B cell (primary cell): ENCODE results near the gene GCAT. TPM values are rescaled to one million over a fixed set of nuclear protein-coding genes. Genes with fewer than 3 reads are reported as not detected.

ENCODE experiments used
- ATAC-seq: fragments of 200-7000 bp; cut with Tn5 transposase; one replicate; pipeline ENCODE4 v1.10.0; 2021; ENCODE audit warnings: low read depth, mild to moderate bottlenecking, moderate number of reproducible peaks, moderate library complexity
- CTCF ChIA-PET: fragments of 350-600 bp; sonication (Branson Sonifier 250); formaldehyde crosslinking; loops from one replicate; lab custom pipeline; 2021; ENCODE audit warnings: antibody characterized with exemption, inconsistent platforms; lab: Charles Lee
- POLR2A ChIA-PET: fragments of 350-600 bp; sonication (Branson Sonifier 250); formaldehyde crosslinking; loops from one replicate; lab custom pipeline; 2021; ENCODE audit warnings: antibody characterized with exemption; lab: Charles Lee
- DNase-seq: peaks from one replicate; pipeline ENCODE4 v3.0.0; 2013
- H2AFZ ChIP-seq: 2 replicates; pipeline ENCODE4 v1.6.1; 2012; ENCODE audit warnings: mild to moderate bottlenecking, low read depth, low read length; ENCODE audit not compliant: insufficient read depth, poor library complexity, severe bottlenecking
- H3K27ac ChIP-seq, 2 donors: 1 replicate in 1 of 2; 2 replicates in 1 of 2; pipeline ENCODE4 v1.5.1; 2012 to 2013; ENCODE audit warnings: low read length in 2 of 2, mild to moderate bottlenecking in 2 of 2, moderate library complexity in 1 of 2
- H3K27me3 ChIP-seq, 4 experiments: fragments of 200-600 bp in 1 of 4; sonication (generic) in 1 of 4; replicated peaks in 1 of 4; 1 replicate in 2 of 4; 2 replicates in 2 of 4; pipeline versions ENCODE4 v1.6.1 to v1.7.0; 2013 to 2016; ENCODE audit warnings: low read length in 3 of 4, mild to moderate bottlenecking in 2 of 4, mixed read lengths in 1 of 4, moderate library complexity in 1 of 4; ENCODE audit not compliant: insufficient read depth in 4 of 4, control insufficient read depth in 3 of 4; ENCODE audit errors: control extremely low read depth in 1 of 4
- H3K36me3 ChIP-seq, 2 experiments: replicated peaks in 1 of 2; 1 replicate in 1 of 2; 2 replicates in 1 of 2; pipeline versions ENCODE4 v1.6.1 to v1.7.1; 2013; ENCODE audit warnings: low read length in 1 of 2; ENCODE audit not compliant: insufficient read depth in 2 of 2, control insufficient read depth in 1 of 2; ENCODE audit errors: control extremely low read depth in 1 of 2, extremely low read depth in 1 of 2
- H3K4me1 ChIP-seq, 2 donors: fragments of 200-600 bp in 1 of 2; sonication (generic) in 1 of 2; 1 replicate in 1 of 2; 2 replicates in 1 of 2; pipeline versions ENCODE4 v1.5.1 to v1.6.1; 2013 to 2017; ENCODE audit warnings: low read length in 2 of 2; ENCODE audit not compliant: control insufficient read depth in 2 of 2, insufficient read depth in 2 of 2
- H3K4me2 ChIP-seq: replicated peaks from 2 replicates; pipeline ENCODE3; 2012; ENCODE audit warnings: mild to moderate bottlenecking, low read depth, low read length; ENCODE audit not compliant: poor library complexity, severe bottlenecking
- H3K4me3 ChIP-seq, 5 experiments: fragments of 200-600 bp in 1 of 5; sonication (generic) in 1 of 5; 1 replicate in 3 of 5; 2 replicates in 2 of 5; pipeline versions ENCODE4 v1.5.1 to v1.7.0; 2011 to 2016; ENCODE audit warnings: low read length in 4 of 5, mild to moderate bottlenecking in 4 of 5, low read depth in 2 of 5, control low read depth in 1 of 5, moderate library complexity in 1 of 5; ENCODE audit not compliant: insufficient read depth in 1 of 5; ENCODE audit errors: control extremely low read depth in 1 of 5, extremely low read depth in 1 of 5
- H3K79me2 ChIP-seq: fragments of 200-600 bp; sonication (generic); one replicate; pipeline ENCODE4 v1.6.0; 2016; ENCODE audit warnings: low read length; ENCODE audit not compliant: control insufficient read depth, insufficient read depth
- H3K9ac ChIP-seq: fragments of 200-600 bp; sonication (generic); 2 replicates; pipeline ENCODE4 v1.6.1; 2017; ENCODE audit warnings: mild to moderate bottlenecking, low read length, moderate library complexity
- H3K9me3 ChIP-seq, 3 donors: one replicate each; pipeline versions ENCODE4 v1.6.1 to v1.7.1; 2013; ENCODE audit warnings: low read length in 2 of 3; ENCODE audit not compliant: control insufficient read depth in 2 of 3, insufficient read depth in 1 of 3; ENCODE audit errors: control extremely low read depth in 1 of 3
- H4K20me1 ChIP-seq: 2 replicates; pipeline ENCODE4 v1.6.0; 2012; ENCODE audit warnings: mild to moderate bottlenecking, low read length; ENCODE audit not compliant: insufficient read depth, control insufficient read depth, poor library complexity, severe bottlenecking
- H3K27ac Mint-ChIP-seq: one replicate; pipeline ENCODE4 v1.8.0; 2021; ENCODE audit warnings: mixed read lengths
- H3K27me3 Mint-ChIP-seq: one replicate; pipeline ENCODE4 v1.8.0; 2021; ENCODE audit warnings: mixed read lengths
- H3K4me1 Mint-ChIP-seq: one replicate; pipeline ENCODE4 v1.8.0; 2021; ENCODE audit warnings: mixed read lengths
- H3K4me3 Mint-ChIP-seq: one replicate; pipeline ENCODE4 v1.8.0; 2021; ENCODE audit warnings: mixed read lengths
- H3K9me3 Mint-ChIP-seq: one replicate; pipeline ENCODE4 v1.8.0; 2022; ENCODE audit warnings: mixed read lengths; ENCODE audit not compliant: insufficient read depth
- EZH2 ChIP-seq: IDR thresholded peaks from 2 replicates; pipeline ENCODE4 v1.6.1; 2012; ENCODE audit warnings: borderline replicate concordance, low read depth, mild to moderate bottlenecking, moderate library complexity, low read length; ENCODE audit not compliant: insufficient read depth, poor library complexity, severe bottlenecking
- WGBS: methylation state at CpG from one replicate; pipeline ENCODE4 v1.1.5; 2013; ENCODE audit warnings: missing lambda C conversion rate; ENCODE audit not compliant: insufficient coverage; 5-methylcytosine and 5-hydroxymethylcytosine counted together
- intact Hi-C: fragments of 100-400 bp; cut with micrococcal nuclease; formaldehyde crosslinking; loops from one replicate; pipeline ENCODE4 v1.10.0; 2022
- polyA plus RNA-seq: library from polyadenylated mRNA; depleted of rRNA; stranded (reverse); fragments of >200 nt; gene quantifications from 2 replicates; pipeline ENCODE4 v1.2.3, GENCODE V29; 2012
- total RNA-seq, 2 donors: library from RNA; stranded (reverse); fragments of 120-200 nt in 1 of 2; gene quantifications; 1 replicate in 1 of 2; 2 replicates in 1 of 2; pipeline versions ENCODE4 v1.2.3 to v1.2.4, GENCODE V29; 2013 to 2022
- TF ChIP-seq, protein P1 (sequence below): fragments of 200-600 bp; IDR thresholded peaks from one replicate; pipeline ENCODE4 v1.8.0; 2022; ENCODE audit warnings: antibody characterized with exemption, mild to moderate bottlenecking

Gene GCAT
- total and polyA plus RNA-seq, 2 donors (not counting 1 experiment from before 2014, with no cell fraction given): 0.15 to 0.47 TPM

DNA sequence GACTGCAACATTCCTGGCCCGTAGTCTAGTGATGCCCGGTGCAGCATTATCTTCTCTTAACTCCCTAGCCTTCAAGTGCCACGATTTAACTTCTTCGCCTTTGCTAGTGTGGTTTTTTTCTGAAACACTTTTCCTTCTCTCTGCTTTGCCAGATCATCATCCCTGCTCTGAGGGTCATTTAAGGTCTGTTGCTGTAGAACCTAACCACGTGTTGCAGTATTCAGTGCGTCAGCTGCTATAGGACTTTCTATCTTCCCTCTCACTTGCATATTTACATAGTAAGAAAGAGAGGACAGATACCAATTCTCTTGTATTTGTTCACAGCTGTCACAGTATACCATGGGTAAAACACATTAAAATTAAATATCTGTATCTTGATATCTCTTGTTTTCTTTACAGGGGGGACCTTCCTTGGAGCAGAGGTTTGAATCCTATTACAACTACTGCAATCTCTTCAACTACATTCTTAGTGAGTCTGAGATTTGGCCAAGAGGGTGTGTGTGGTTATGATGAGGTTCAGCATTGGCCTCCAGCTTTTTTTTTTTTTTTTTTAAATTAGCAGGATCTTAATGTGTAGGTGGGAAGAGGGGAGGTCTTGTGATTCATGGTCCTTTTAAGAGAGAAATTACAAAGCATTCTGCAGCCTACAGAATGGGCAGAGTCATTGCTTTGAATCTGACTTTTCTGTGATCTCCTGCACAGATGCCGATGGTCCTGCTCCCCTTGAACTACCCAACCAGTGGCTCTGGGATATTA, 55.0 kb downstream of the GCAT start:
- Histone ChIP-seq H3K36me3 (peaks cover 11 to 77% of the 10 kb centered on the region in 2 experiments), H3K27me3 (no peaks in the 10 kb centered on the region), H3K27ac (no peak overlapping the region), H3K79me2 (peaks cover 42% of the 10 kb centered on the region), H3K9me3 (no peaks in the 10 kb centered on the region), H3K4me1 (no peaks in the 10 kb centered on the region), H3K9ac (no peak overlapping the region), H3K4me3 (no peak overlapping the region), H4K20me1 (peaks cover 53% of the 10 kb centered on the region), H2AFZ (no peak overlapping the region), H3K4me2 (no peak overlapping the region)
- POLR2A ChIA-PET: interaction anchor here (0.5 to 0.8 kb wide), 3 partner anchors 44 to 255 kb away, joined by 3 to 4 read pairs (median 3); no protein-coding TSS in a partner anchor
- no peaks in the 10 kb centered on the region for H3K9me3 Mint-ChIP-seq
- ATAC-seq (no peak), DNase-seq (no peak)
- CTCF ChIA-PET: interaction anchor here (0.7 to 4.8 kb wide), 46 partner anchors 9 to 324 kb away, joined by 3 to 177 read pairs (median 6); partner anchors contain the start of genes ANKRD54, C22orf23, GCAT and GGA1
- WGBS: 93% methylated on average over 3 of the region's 7 CpGs
- TF ChIP-seq, protein P1, sequence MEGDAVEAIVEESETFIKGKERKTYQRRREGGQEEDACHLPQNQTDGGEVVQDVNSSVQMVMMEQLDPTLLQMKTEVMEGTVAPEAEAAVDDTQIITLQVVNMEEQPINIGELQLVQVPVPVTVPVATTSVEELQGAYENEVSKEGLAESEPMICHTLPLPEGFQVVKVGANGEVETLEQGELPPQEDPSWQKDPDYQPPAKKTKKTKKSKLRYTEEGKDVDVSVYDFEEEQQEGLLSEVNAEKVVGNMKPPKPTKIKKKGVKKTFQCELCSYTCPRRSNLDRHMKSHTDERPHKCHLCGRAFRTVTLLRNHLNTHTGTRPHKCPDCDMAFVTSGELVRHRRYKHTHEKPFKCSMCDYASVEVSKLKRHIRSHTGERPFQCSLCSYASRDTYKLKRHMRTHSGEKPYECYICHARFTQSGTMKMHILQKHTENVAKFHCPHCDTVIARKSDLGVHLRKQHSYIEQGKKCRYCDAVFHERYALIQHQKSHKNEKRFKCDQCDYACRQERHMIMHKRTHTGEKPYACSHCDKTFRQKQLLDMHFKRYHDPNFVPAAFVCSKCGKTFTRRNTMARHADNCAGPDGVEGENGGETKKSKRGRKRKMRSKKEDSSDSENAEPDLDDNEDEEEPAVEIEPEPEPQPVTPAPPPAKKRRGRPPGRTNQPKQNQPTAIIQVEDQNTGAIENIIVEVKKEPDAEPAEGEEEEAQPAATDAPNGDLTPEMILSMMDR: no peak
- TF ChIP-seq EZH2: no peak
- intact Hi-C loops: loop anchor here (1.0 to 2.0 kb wide), 5 partner anchors 14 to 324 kb away; partner anchors contain the start of gene EIF3L
- no peaks in the 10 kb centered on the region for H3K4me1 Mint-ChIP-seq
- no peak overlapping the region for H3K27ac Mint-ChIP-seq
- H3K27me3 Mint-ChIP-seq: no peaks in the 10 kb centered on the region
- H3K4me3 Mint-ChIP-seq: no peak overlapping the region

DNA sequence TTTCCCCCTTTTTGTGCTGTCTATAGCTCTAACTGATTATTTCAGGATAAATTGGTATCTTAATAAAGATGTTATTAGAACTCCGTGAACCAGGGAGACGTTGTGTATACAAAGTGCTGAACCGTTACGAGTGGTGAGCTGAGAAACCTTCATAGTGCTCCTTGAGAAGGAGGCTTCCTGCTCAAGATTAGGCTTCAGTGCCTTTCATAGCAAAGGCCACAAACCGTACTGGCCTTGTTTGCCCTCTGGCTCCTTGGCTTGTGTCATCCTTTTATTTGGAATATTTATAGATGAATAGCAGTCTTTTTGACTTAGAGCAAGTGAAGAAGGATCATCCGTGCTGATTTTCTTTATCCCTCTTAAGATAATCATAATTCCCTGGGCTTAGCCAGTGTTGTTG, 57.8 kb downstream of the GCAT start:
- Histone ChIP-seq H3K4me2 (no peak overlapping the region), H3K79me2 (peaks cover 52% of the 10 kb centered on the region), H3K4me1 (no peaks in the 10 kb centered on the region), H3K27ac (no peak overlapping the region), H4K20me1 (peaks cover 64% of the 10 kb centered on the region), H3K4me3 (no peak overlapping the region), H3K9me3 (no peaks in the 10 kb centered on the region), H3K9ac (no peak overlapping the region), H3K36me3 (peaks cover 19 to 81% of the 10 kb centered on the region in 2 experiments), H2AFZ (no peak overlapping the region), H3K27me3 (no peaks in the 10 kb centered on the region)
- 94% methylated on average over 3 of the region's 6 CpGs for WGBS
- ChIA-PET CTCF (interaction anchor here (0.6 to 4.8 kb wide), 3 partner anchors 12 to 47 kb away, joined by 3 to 177 read pairs (median 27); no protein-coding TSS in a partner anchor), POLR2A (interaction anchor here (0.7 kb wide), 1 partner anchor 47 kb away, joined by 3 read pairs; no protein-coding TSS in a partner anchor)
- TF ChIP-seq, protein P1: no peak
- no peak for TF ChIP-seq EZH2
- Mint-ChIP-seq H3K27ac (no peak overlapping the region), H3K4me1 (no peaks in the 10 kb centered on the region), H3K9me3 (no peaks in the 10 kb centered on the region), H3K4me3 (no peak overlapping the region), H3K27me3 (no peaks in the 10 kb centered on the region)
- ATAC-seq: no peak
- intact Hi-C loops: no loop called here
- DNase-seq: no peak
